ENCODE measurements around the gene PPP2R2B.

Gene PPP2R2B

DNA sequence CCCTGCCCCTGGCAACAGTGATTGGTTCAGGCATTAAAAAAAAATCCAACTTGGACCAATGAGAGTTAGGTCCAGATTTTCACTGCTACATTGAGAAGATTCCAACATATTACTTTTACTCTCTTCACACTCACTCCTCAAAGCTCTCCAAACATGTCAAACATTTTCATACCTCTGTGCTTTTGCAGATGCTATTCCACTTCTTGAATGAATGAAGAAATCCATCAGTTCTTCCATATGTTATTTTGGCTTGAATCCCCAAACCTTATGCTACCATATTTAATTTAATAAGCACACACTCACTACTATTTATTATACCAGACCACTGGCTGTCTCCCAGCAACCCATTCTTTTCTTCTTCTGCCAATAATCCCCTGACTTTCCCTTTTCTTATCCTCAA is 87.1 kb downstream of the PPP2R2B start:
- no peak overlapping the region for H3K4me3 ChIP-seq (ENCODE audit: low read depth, low read length)
- TF ChIP-seq CTCF (IDR thresholded peaks at IDR 0.05; ENCODE audit: low read depth, low read length), result no peak
- in situ Hi-C loops (cut with HindIII; ENCODE audit: low sequenced_read_pairs), result no loop called here
- DNase-seq (ENCODE audit: low read depth, low spot score), result no peak

GRCh38 chr5:146789712-146790653 is 88.6 kb downstream of the PPP2R2B start:
- H3K4me3 ChIP-seq (ENCODE audit: low read depth, low read length), result no peak overlapping the region
- no peak for TF ChIP-seq CTCF (IDR thresholded peaks at IDR 0.05; ENCODE audit: low read depth, low read length)
- DNase-seq (ENCODE audit: low read depth, low spot score), result no peak
- in situ Hi-C loops (cut with HindIII; ENCODE audit: low sequenced_read_pairs), result no loop called here

- in situ Hi-C loops (cut with HindIII; ENCODE audit: low sequenced_read_pairs), result no loop called here
Observed at GRCh38 chr5:146788898-146789297, 89.7 kb downstream of the PPP2R2B start.

DNA sequence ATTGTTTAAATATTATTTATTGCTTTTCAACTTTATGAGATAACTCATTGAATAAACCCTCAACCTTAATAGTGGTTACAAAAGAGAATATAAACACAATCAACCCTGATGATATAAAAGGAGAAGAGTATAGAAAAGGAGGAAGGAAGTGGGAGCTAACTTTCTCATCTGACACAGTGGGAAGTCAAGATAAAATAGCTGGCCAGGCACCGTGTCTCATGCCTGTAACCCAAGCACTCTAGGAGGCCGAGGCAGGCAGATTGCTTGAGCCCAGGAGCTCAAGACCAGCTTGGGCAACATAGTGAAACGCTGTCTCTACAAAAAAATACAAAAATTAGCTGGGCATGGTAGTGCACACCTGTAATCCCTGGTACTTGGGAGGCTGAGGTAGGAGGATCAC is 93.5 kb downstream of the PPP2R2B start:
- in situ Hi-C loops (cut with HindIII; ENCODE audit: low sequenced_read_pairs), result no loop called here
- no peak for TF ChIP-seq CTCF (IDR thresholded peaks at IDR 0.05; ENCODE audit: low read depth, low read length)
- no peak overlapping the region for H3K4me3 ChIP-seq (ENCODE audit: low read depth, low read length)
- no peak for DNase-seq (ENCODE audit: low read depth, low spot score)

More at GRCh38 chr5:146788898-146789297, 89.7 kb downstream of the PPP2R2B start:
- DNase-seq (ENCODE audit: low read depth, low spot score), result no peak
- no peak overlapping the region for H3K4me3 ChIP-seq (ENCODE audit: low read depth, low read length)
- no peak for TF ChIP-seq CTCF (IDR thresholded peaks at IDR 0.05; ENCODE audit: low read depth, low read length)

- in situ Hi-C loops (cut with HindIII; ENCODE audit: low sequenced_read_pairs), result no loop called here
- DNase-seq (ENCODE audit: low read depth, low spot score), result no peak
- TF ChIP-seq CTCF (IDR thresholded peaks at IDR 0.05; ENCODE audit: low read depth, low read length), result no peak
- no peak overlapping the region for H3K4me3 ChIP-seq (ENCODE audit: low read depth, low read length)
Observed at GRCh38 chr5:146781157-146781556, 97.4 kb downstream of the PPP2R2B start.

DNA sequence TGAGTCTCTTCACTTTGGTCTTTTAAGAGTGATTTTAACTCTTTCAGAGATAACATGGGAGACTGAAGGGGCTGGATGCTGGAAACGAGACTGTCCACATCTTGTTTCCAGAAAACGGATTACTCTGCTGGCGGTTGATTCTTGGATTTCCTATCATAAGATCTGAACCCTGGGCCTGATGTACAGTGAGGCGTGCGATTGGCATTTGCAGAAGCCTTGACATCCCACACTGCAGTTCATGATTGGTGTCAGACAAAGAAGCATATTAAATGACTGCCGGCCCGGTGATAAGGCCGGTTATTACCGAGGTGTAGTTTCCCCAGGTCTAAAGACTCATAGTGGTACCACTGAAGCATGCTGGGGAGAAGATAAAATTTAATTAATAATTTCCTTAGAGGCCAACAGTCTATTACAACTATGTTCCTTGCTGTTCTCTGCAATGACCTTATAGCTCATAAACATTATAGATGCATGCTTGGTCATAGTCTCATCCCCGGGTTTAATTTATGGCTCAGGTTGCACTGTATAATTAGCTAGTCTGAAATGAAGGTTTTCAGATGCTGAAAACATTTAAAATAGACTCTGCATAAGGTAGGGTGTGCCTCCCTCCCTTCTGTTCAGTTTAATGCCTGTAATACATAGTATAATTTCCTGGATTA is 99.2 kb downstream of the PPP2R2B start:
- in situ Hi-C loops (cut with HindIII; ENCODE audit: low sequenced_read_pairs), result no loop called here

More for the DNA sequence above, 99.2 kb downstream of the PPP2R2B start:
- no peak for DNase-seq (ENCODE audit: low read depth, low spot score)
- H3K4me3 ChIP-seq (ENCODE audit: low read depth, low read length), result no peak overlapping the region
- TF ChIP-seq CTCF (IDR thresholded peaks at IDR 0.05; ENCODE audit: low read depth, low read length), result no peak
